Bone marrow (tissue), 2 donors: ENCODE results near the gene SARM1.

Source experiments
- DNase-seq, 2 donors: peaks; one replicate each; lab custom pipeline; 2025; lab: John Stamatoyannopoulos, UW

Gene SARM1

GRCh38 chr17:28395968-28396367 is 24.5 kb downstream of the SARM1 start:
- no peak for DNase-seq

- DNase-seq: no peak
Measured at GRCh38 chr17:28396635-28397239, 25.2 kb downstream of the SARM1 start.

GRCh38 chr17:28397275-28397674 is 25.8 kb downstream of the SARM1 start:
- DNase-seq: no peak

GRCh38 chr17:28397687-28398279 is 26.3 kb downstream of the SARM1 start:
- DNase-seq: no peak

GRCh38 chr17:28398280-28398981 is 26.9 kb downstream of the SARM1 start:
- DNase-seq: no peak

GRCh38 chr17:28399808-28400207 is 28.3 kb downstream of the SARM1 start:
- no peak for DNase-seq

- DNase-seq: no peak
Measured at GRCh38 chr17:28402224-28402630, 30.7 kb downstream of the SARM1 start.

GRCh38 chr17:28402844-28403243 is 31.4 kb downstream of the SARM1 start:
- DNase-seq: no peak

- DNase-seq: no peak
Measured at GRCh38 chr17:28404007-28404406, 32.5 kb downstream of the SARM1 start.

- no peak for DNase-seq
Measured at GRCh38 chr17:28404461-28404811, 32.9 kb downstream of the SARM1 start.

- no peak for DNase-seq
Measured at GRCh38 chr17:28404812-28405570, 33.5 kb downstream of the SARM1 start.

- DNase-seq: no peak
Measured at GRCh38 chr17:28405632-28406472, 34.4 kb downstream of the SARM1 start, which contains the start of gene SLC46A1. Gene SLC46A1 (minus strand): TSS chr17:28406212. CDS start chr17:28406114, 98 bp downstream.

GRCh38 chr17:28406473-28406814 is 35.0 kb downstream of the SARM1 start:
- no peak for DNase-seq

GRCh38 chr17:28407130-28407973 is 35.9 kb downstream of the SARM1 start:
- no peak for DNase-seq

- DNase-seq: no peak
Measured at GRCh38 chr17:28407974-28408306, 36.4 kb downstream of the SARM1 start.

- no peak for DNase-seq
Measured at GRCh38 chr17:28412099-28412498, 40.6 kb downstream of the SARM1 start.

- DNase-seq: no peak
Measured at GRCh38 chr17:28413804-28414203, 42.3 kb downstream of the SARM1 start.

GRCh38 chr17:28415886-28416285 is 44.4 kb downstream of the SARM1 start:
- DNase-seq: no peak

- peak in 1 of 2 donors; percentile 55 for DNase-seq
Measured at GRCh38 chr17:28416703-28417311, 45.3 kb downstream of the SARM1 start.

GRCh38 chr17:28421787-28422305 is 50.4 kb downstream of the SARM1 start:
- DNase-seq: no peak
